Progenitor cell of endocrine pancreas (in vitro differentiated cells): ENCODE data around the gene CNOT4. TPM values are rescaled to one million over a fixed set of nuclear protein-coding genes. Genes with fewer than 3 reads are reported as not detected.

Source experiments
- DNase-seq: peaks from one replicate; pipeline ENCODE4 v3.0.0; 2021; ENCODE audit warnings: low spot score; ENCODE audit not compliant: unreplicated experiment
- H3K27ac Mint-ChIP-seq: 2 replicates; pipeline ENCODE4 v1.8.0; 2021; ENCODE audit warnings: mild to moderate bottlenecking, moderate library complexity, mixed read lengths
- H3K27me3 Mint-ChIP-seq: 2 replicates; pipeline ENCODE4 v1.8.0; 2021; ENCODE audit warnings: mixed read lengths
- H3K36me3 Mint-ChIP-seq: 2 replicates; pipeline ENCODE4 v1.8.0; 2022; ENCODE audit warnings: mixed read lengths; ENCODE audit not compliant: insufficient read depth
- H3K4me1 Mint-ChIP-seq: 2 replicates; pipeline ENCODE4 v1.8.0; 2021; ENCODE audit warnings: low read depth, mixed read lengths
- H3K4me3 Mint-ChIP-seq: 2 replicates; pipeline ENCODE4 v1.8.0; 2021; ENCODE audit warnings: low read depth, mild to moderate bottlenecking, moderate library complexity, mixed read lengths
- H3K9me3 Mint-ChIP-seq: 2 replicates; pipeline ENCODE4 v1.8.0; 2021; ENCODE audit warnings: low read depth, mixed read lengths
- CTCF ChIP-seq: fragments of 200-600 bp; sonication (generic); IDR thresholded peaks from one replicate; pipeline ENCODE4 v1.5.0; 2021; ENCODE audit warnings: antibody characterized with exemption, mild to moderate bottlenecking; ENCODE audit not compliant: unreplicated experiment
- total RNA-seq: library from RNA; stranded (reverse); gene quantifications from 2 replicates; pipeline ENCODE4 v1.2.1, GENCODE V29; 2021

CNOT4 gene
- total RNA-seq, 1 donor from 2014 or later = 34.3 TPM

GRCh38 chr7:135386181-135386580 lies 123.7 kb downstream of the CNOT4 start:
- no peaks in the 10 kb centered on the region for H3K36me3 Mint-ChIP-seq
- H3K27ac Mint-ChIP-seq = no peak overlapping the region
- DNase-seq = no peak
- H3K4me3 Mint-ChIP-seq = no peak overlapping the region
- no peaks in the 10 kb centered on the region for H3K9me3 Mint-ChIP-seq
- no peak for TF ChIP-seq CTCF
- no peaks in the 10 kb centered on the region for H3K4me1 Mint-ChIP-seq
- H3K27me3 Mint-ChIP-seq = no peaks in the 10 kb centered on the region

GRCh38 chr7:135385209-135385608 lies 124.7 kb downstream of the CNOT4 start:
- Mint-ChIP-seq H3K4me1 (no peaks in the 10 kb centered on the region), H3K27ac (no peak overlapping the region), H3K4me3 (no peak overlapping the region), H3K36me3 (no peaks in the 10 kb centered on the region), H3K9me3 (no peaks in the 10 kb centered on the region), H3K27me3 (no peaks in the 10 kb centered on the region)
- no peak for TF ChIP-seq CTCF
- no peak for DNase-seq

DNA sequence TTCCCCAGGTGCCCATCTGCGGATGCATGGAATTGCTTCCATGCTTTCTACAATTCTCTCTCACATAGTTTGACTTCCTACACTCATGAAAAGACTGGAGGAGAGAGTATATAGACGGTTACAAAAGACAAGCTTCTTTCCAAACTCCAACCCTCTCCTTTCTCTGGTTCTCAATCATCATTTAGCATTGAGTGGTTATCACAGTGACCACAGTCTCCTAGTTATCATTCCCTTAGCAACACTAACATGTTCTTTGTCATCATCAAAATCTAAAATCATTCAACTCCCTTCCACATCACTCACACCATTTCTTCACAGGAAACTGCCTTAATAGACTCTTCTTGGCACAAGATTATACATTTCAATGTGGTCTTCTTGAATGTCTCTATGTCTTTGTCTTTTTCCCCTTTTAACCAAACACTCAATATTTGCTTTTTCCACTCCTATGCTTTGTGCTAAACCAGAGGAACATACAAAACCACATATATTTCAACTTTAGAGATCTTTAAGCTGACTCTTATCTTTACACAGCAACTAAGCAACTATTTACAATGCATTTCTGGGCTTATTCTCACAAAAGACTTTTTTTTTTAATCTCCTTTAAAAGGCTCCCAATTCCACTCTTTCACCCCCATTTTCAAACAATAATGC lies 126.3 kb downstream of the CNOT4 start:
- H3K36me3 Mint-ChIP-seq = no peaks in the 10 kb centered on the region

DNA sequence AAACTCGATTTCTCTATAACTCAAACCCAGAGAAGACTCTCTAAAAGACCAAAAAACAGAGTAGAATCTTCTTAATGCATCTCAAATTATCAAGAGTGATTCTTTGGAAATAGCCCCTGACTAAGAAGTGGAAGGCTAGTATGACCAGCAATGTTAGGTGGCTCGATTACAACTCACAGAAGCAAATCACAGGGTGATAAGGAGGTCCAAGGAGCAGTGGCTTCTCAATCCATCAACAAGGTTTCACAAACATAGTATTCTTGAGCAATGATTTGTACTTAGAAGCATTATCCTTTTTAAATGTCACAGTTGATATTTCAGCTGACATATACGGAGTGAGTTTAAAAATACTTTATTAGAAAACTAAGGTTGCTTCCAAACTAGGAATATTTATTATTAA lies 127.7 kb downstream of the CNOT4 start:
- Mint-ChIP-seq H3K4me1 (no peaks in the 10 kb centered on the region), H3K9me3 (no peaks in the 10 kb centered on the region), H3K36me3 (no peaks in the 10 kb centered on the region), H3K4me3 (no peak overlapping the region), H3K27ac (no peak overlapping the region), H3K27me3 (no peaks in the 10 kb centered on the region)
- no peak for DNase-seq
- TF ChIP-seq CTCF = no peak

More for the DNA sequence above, 126.3 kb downstream of the CNOT4 start:
- no peaks in the 10 kb centered on the region for H3K4me1 Mint-ChIP-seq
- H3K27me3 Mint-ChIP-seq = no peaks in the 10 kb centered on the region
- no peaks in the 10 kb centered on the region for H3K9me3 Mint-ChIP-seq
- no peak for TF ChIP-seq CTCF
- DNase-seq = no peak
- H3K4me3 Mint-ChIP-seq = no peak overlapping the region
- no peak overlapping the region for H3K27ac Mint-ChIP-seq

DNA sequence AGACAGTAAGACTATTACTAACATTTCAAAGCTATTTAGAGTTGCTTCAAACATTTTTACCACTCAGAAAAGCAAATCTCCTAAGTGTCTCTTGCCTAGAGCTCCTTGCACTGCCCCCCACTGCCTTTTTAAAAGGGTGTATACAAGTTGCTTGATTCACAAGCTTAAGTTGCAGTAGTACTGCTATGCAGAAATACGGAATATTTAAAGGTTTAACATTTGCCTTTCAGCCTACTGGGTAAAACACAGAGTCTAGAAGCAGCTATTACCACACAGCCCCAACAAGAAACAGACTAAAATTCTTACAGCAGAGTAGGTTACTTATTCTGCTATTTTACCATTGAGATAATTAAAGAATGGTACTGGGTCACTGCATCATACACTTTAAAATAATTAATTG lies 128.5 kb downstream of the CNOT4 start:
- no peak overlapping the region for H3K27ac Mint-ChIP-seq
- H3K27me3 Mint-ChIP-seq = no peaks in the 10 kb centered on the region
- H3K4me1 Mint-ChIP-seq = no peaks in the 10 kb centered on the region
- DNase-seq = no peak
- H3K9me3 Mint-ChIP-seq = no peaks in the 10 kb centered on the region
- no peak overlapping the region for H3K4me3 Mint-ChIP-seq
- H3K36me3 Mint-ChIP-seq = no peaks in the 10 kb centered on the region
- TF ChIP-seq CTCF = no peak
